ENCODE data around the gene ZNF157. TPM values are rescaled to one million over a fixed set of nuclear protein-coding genes. Genes with fewer than 3 reads are reported as not detected.

Gene ZNF157
- total and polyA plus RNA-seq, 10 of the 15 experiments (the other 5 are each of a cell fraction or from before 2014, with no cell fraction given), result 0.05 to 0.18 (median 0.12) TPM; not detected in 4

DNA sequence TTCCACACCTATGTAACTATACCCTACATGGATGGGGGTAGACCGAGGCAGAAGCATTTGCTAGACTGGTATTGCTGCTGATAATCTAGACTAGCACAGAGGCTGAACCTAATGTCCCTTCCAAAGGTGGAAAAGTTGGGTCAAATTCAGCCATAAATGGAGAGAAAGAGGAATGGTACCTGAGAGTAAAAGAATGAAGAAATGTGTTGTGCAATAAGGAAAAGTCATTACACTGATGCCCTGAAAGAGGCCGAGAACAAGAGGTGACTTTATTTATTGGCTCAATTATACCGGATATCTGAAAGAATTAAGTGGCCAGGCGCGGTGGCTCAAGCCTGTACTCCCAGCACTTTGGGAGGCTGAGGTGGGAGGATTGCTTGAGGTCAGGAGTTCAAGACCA lies 60.5 kb downstream of the ZNF157 start:
- Histone ChIP-seq H4K20me1 (ENCODE audit: control insufficient read depth, insufficient read depth) (no peaks in the 10 kb centered on the region), H3K9me3 (replicated peaks; ENCODE audit: control insufficient read depth, insufficient read depth, low read length) (no peaks in the 10 kb centered on the region; the same call in 2 of the 3 replicates), H3K9ac (ENCODE audit: control insufficient read depth, insufficient read depth, low read length) (no peak overlapping the region), H3K4me3 (no peak overlapping the region), H2AFZ (ENCODE audit: control insufficient read depth, low read depth, low read length) (no peak overlapping the region), H3K36me3 (ENCODE audit: control insufficient read depth in 2 of 2, insufficient read depth in 2 of 2, low read length in 1 of 2) (no peaks in the 10 kb centered on the region), H3K27me3 (replicated peaks in 1 of 2; ENCODE audit: control insufficient read depth in 2 of 2, insufficient read depth in 2 of 2, low read length in 1 of 2) (no peaks in the 10 kb centered on the region), H3K4me1 (ENCODE audit: control insufficient read depth, insufficient read depth, low read length) (no peaks in the 10 kb centered on the region), H3K4me2 (ENCODE audit: control insufficient read depth, insufficient read depth) (no peak overlapping the region), H3K79me2 (ENCODE audit: control insufficient read depth, insufficient read depth, low read length) (no peaks in the 10 kb centered on the region), H3K27ac (ENCODE audit: control insufficient read depth, insufficient read depth) (no peak overlapping the region)
- no peak for ATAC-seq
- ChIA-PET SMC1A (ENCODE audit: uncharacterized antibody, unreplicated experiment) (no interaction called here), POLR2A (no interaction called here), RAD21 (ENCODE audit: unreplicated experiment) (no interaction called here), CTCF (no interaction called here)
- no peak for FAIRE-seq
- whole genome bisulfite sequencing (ENCODE audit: insufficient coverage, insufficient replicate concordance, low lambda C conversion rate, missing lambda C conversion rate), result 66% methylated on average over 5 of the region's 5 CpGs
- TF ChIP-seq SUPT20H (IDR thresholded peaks at IDR 0.05; ENCODE audit: borderline replicate concordance, control insufficient read depth, low read depth, low read length), result no peak
- TF ChIP-seq, protein P1, sequence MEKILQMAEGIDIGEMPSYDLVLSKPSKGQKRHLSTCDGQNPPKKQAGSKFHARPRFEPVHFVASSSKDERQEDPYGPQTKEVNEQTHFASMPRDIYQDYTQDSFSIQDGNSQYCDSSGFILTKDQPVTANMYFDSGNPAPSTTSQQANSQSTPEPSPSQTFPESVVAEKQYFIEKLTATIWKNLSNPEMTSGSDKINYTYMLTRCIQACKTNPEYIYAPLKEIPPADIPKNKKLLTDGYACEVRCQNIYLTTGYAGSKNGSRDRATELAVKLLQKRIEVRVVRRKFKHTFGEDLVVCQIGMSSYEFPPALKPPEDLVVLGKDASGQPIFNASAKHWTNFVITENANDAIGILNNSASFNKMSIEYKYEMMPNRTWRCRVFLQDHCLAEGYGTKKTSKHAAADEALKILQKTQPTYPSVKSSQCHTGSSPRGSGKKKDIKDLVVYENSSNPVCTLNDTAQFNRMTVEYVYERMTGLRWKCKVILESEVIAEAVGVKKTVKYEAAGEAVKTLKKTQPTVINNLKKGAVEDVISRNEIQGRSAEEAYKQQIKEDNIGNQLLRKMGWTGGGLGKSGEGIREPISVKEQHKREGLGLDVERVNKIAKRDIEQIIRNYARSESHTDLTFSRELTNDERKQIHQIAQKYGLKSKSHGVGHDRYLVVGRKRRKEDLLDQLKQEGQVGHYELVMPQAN (conservative IDR thresholded peaks at IDR 0.05), result no peak
- TF ChIP-seq, protein P2, sequence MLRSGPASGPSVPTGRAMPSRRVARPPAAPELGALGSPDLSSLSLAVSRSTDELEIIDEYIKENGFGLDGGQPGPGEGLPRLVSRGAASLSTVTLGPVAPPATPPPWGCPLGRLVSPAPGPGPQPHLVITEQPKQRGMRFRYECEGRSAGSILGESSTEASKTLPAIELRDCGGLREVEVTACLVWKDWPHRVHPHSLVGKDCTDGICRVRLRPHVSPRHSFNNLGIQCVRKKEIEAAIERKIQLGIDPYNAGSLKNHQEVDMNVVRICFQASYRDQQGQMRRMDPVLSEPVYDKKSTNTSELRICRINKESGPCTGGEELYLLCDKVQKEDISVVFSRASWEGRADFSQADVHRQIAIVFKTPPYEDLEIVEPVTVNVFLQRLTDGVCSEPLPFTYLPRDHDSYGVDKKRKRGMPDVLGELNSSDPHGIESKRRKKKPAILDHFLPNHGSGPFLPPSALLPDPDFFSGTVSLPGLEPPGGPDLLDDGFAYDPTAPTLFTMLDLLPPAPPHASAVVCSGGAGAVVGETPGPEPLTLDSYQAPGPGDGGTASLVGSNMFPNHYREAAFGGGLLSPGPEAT (IDR thresholded peaks at IDR 0.05; ENCODE audit: low read depth), result no peak
- TF ChIP-seq, protein P3, sequence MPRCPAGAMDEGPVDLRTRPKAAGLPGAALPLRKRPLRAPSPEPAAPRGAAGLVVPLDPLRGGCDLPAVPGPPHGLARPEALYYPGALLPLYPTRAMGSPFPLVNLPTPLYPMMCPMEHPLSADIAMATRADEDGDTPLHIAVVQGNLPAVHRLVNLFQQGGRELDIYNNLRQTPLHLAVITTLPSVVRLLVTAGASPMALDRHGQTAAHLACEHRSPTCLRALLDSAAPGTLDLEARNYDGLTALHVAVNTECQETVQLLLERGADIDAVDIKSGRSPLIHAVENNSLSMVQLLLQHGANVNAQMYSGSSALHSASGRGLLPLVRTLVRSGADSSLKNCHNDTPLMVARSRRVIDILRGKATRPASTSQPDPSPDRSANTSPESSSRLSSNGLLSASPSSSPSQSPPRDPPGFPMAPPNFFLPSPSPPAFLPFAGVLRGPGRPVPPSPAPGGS (IDR thresholded peaks at IDR 0.05; ENCODE audit: borderline replicate concordance, insufficient read depth, low read depth, low read length, poor library complexity, severe bottlenecking), result no peak
- no peak for DNase-seq (ENCODE audit: low read depth, low spot score)
- in situ Hi-C loops (cut with MboI), result no loop called here
- intact Hi-C loops (cut with micrococcal nuclease; ENCODE audit: unreplicated experiment), result no loop called here
- no TSS peak for BruUV-seq (replicated peaks)
